WTC11 (cell line): ENCODE results near the gene CCDC77. TPM values are rescaled to one million over a fixed set of nuclear protein-coding genes. Genes with fewer than 3 reads are reported as not detected.

ENCODE experiments used
- ATAC-seq: fragments of 200-7000 bp; cut with Tn5 transposase; 2 replicates; pipeline ENCODE4 v1.10.0; 2021; ENCODE audit warnings: mild to moderate bottlenecking, moderate library complexity
- CTCF ChIA-PET: fragments of 300-600 bp; sonication (Branson Sonifier 250); formaldehyde crosslinking; loops from one replicate; lab custom pipeline; 2021; ENCODE audit warnings: antibody characterized with exemption; lab: Charles Lee
- POLR2A ChIA-PET: fragments of 350-600 bp; sonication (Branson Sonifier 250); formaldehyde crosslinking; loops from one replicate; lab custom pipeline; 2021; ENCODE audit warnings: antibody characterized with exemption; lab: Charles Lee
- DNase-seq: peaks from one replicate; pipeline ENCODE4 v3.0.0; 2021; ENCODE audit warnings: low spot score
- H3K27ac Mint-ChIP-seq: 2 replicates; pipeline ENCODE4 v1.8.0; 2021; ENCODE audit warnings: mixed read lengths
- H3K27me3 Mint-ChIP-seq: 2 replicates; pipeline ENCODE4 v1.8.0; 2021; ENCODE audit warnings: low read depth, mild to moderate bottlenecking, moderate library complexity, mixed read lengths
- H3K36me3 Mint-ChIP-seq: 2 replicates; pipeline ENCODE4 v1.8.0; 2021; ENCODE audit warnings: mixed read lengths
- H3K4me1 Mint-ChIP-seq: 2 replicates; pipeline ENCODE4 v1.8.0; 2022; ENCODE audit warnings: mixed read lengths
- H3K4me3 Mint-ChIP-seq: 2 replicates; pipeline ENCODE4 v1.8.0; 2021; ENCODE audit warnings: mild to moderate bottlenecking, moderate library complexity, mixed read lengths
- H3K9me3 Mint-ChIP-seq: 2 replicates; pipeline ENCODE4 v1.8.0; 2021; ENCODE audit warnings: mixed read lengths
- ATF1 ChIP-seq: sonication (generic); formaldehyde crosslinking; IDR thresholded peaks from 2 replicates; pipeline ENCODE4 v1.8.1; 2023; ENCODE audit warnings: mild to moderate bottlenecking, moderate library complexity, missing genetic modification reagents
- ETV6 ChIP-seq: sonication (generic); formaldehyde crosslinking; IDR thresholded peaks from 2 replicates; pipeline ENCODE4 v1.8.1; 2022; ENCODE audit warnings: mild to moderate bottlenecking, missing genetic modification reagents
- GRHL2 ChIP-seq: fragments of 250-450 bp; sonication (Bioruptor Pico); IDR thresholded peaks from 2 replicates; pipeline ENCODE4 v1.8.0; 2022; ENCODE audit warnings: mild to moderate bottlenecking, moderate library complexity; ENCODE audit not compliant: insufficient replicate concordance, severe bottlenecking
- PRRX2 ChIP-seq: fragments of 250-450 bp; sonication (Bioruptor Pico); IDR thresholded peaks from 2 replicates; pipeline ENCODE4 v1.8.0; 2021; ENCODE audit warnings: mild to moderate bottlenecking
- ZNF219 ChIP-seq: sonication (generic); formaldehyde crosslinking; IDR thresholded peaks from 2 replicates; pipeline ENCODE4 v1.8.0; 2023; ENCODE audit warnings: missing genetic modification reagents, mild to moderate bottlenecking, borderline replicate concordance
- ZNF263 ChIP-seq: sonication (generic); formaldehyde crosslinking; IDR thresholded peaks from 2 replicates; pipeline ENCODE4 v1.8.1; 2022; ENCODE audit warnings: low read depth, mild to moderate bottlenecking, moderate library complexity, missing genetic modification reagents
- ZNF396 ChIP-seq: fragments of 250-450 bp; sonication (Bioruptor Pico); IDR thresholded peaks from 2 replicates; pipeline ENCODE4 v1.8.0; 2021; ENCODE audit warnings: mild to moderate bottlenecking, moderate library complexity, borderline replicate concordance
- total RNA-seq: library from RNA; stranded (reverse); gene quantifications from 3 replicates; pipeline ENCODE4 v1.2.3, GENCODE V29; 2021
- TF ChIP-seq, protein P1 (sequence below): sonication (generic); formaldehyde crosslinking; IDR thresholded peaks from 2 replicates; pipeline ENCODE4 v1.8.1; 2023; ENCODE audit warnings: mild to moderate bottlenecking, missing genetic modification reagents
- TF ChIP-seq, protein P2 (sequence below): sonication (generic); formaldehyde crosslinking; IDR thresholded peaks from 2 replicates; pipeline ENCODE4 v1.8.1; 2022; ENCODE audit warnings: mild to moderate bottlenecking, missing genetic modification reagents, moderate library complexity, borderline replicate concordance
- TF ChIP-seq, protein P3 (sequence below): sonication (generic); formaldehyde crosslinking; IDR thresholded peaks from 2 replicates; pipeline ENCODE4 v1.8.0; 2022; ENCODE audit warnings: missing genetic modification reagents
- TF ChIP-seq, protein P4 (sequence below): sonication (generic); formaldehyde crosslinking; IDR thresholded peaks from 2 replicates; pipeline ENCODE4 v1.8.0; 2023; ENCODE audit warnings: mild to moderate bottlenecking, missing genetic modification reagents
- TF ChIP-seq, protein P5 (sequence below): fragments of 250-450 bp; sonication (Bioruptor Pico); IDR thresholded peaks from 2 replicates; pipeline ENCODE4 v1.9.0; 2021; ENCODE audit warnings: mild to moderate bottlenecking
- TF ChIP-seq, protein P6 (sequence below): sonication (generic); formaldehyde crosslinking; IDR thresholded peaks from 2 replicates; pipeline ENCODE4 v1.8.1; 2023; ENCODE audit warnings: mild to moderate bottlenecking, moderate library complexity, missing genetic modification reagents
- TF ChIP-seq, protein P7 (sequence below): sonication (generic); formaldehyde crosslinking; IDR thresholded peaks from 2 replicates; pipeline ENCODE4 v1.8.0; 2022; ENCODE audit warnings: mild to moderate bottlenecking, missing genetic modification reagents
- TF ChIP-seq, protein P8 (sequence below): sonication (generic); formaldehyde crosslinking; IDR thresholded peaks from 2 replicates; pipeline ENCODE4 v1.8.1; 2023; ENCODE audit warnings: mild to moderate bottlenecking, missing genetic modification reagents, moderate library complexity
- TF ChIP-seq, protein P9 (sequence below): fragments of 250-450 bp; sonication (Bioruptor Pico); IDR thresholded peaks from 2 replicates; pipeline ENCODE4 v2.1.2; 2022; ENCODE audit warnings: mild to moderate bottlenecking, moderate library complexity
- TF ChIP-seq, protein P10 (sequence below): sonication (generic); formaldehyde crosslinking; conservative IDR thresholded peaks from 2 replicates; pipeline ENCODE4 v1.8.1; 2023; ENCODE audit warnings: mild to moderate bottlenecking, low read depth, missing genetic modification reagents, moderate library complexity

The CCDC77 gene
- total RNA-seq, 1 experiment from 2014 or later, result 24.2 TPM

DNA sequence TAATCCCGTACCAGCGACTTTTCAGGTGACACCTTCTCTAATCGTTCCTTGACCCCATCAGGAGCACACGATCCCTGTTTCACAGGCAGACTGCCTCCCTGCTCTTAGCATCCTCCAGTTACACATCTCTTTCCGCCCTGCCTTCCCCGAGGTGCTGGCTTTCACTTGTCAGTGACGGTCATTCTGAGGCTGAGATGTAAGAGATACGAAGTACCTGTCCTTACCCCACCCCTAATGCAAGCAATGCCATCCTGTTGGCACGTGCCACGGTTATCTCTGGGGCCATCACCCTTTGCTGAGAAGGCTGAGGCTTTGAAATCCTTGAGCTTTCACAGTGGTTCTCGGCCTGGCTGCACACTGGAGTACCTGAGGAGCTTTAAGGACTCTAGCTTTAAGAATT lies 82.7 kb downstream of the CCDC77 start:
- no peaks in the 10 kb centered on the region for H3K4me1 Mint-ChIP-seq
- DNase-seq (no peak), ATAC-seq (no peak)
- H3K27ac Mint-ChIP-seq, result no peak overlapping the region
- H3K9me3 Mint-ChIP-seq, result peaks cover 18% of the 10 kb centered on the region
- peaks cover 10% of the 10 kb centered on the region; the same call in 1 of the 2 replicates for H3K36me3 Mint-ChIP-seq
- POLR2A ChIA-PET, result no interaction called here
- H3K4me3 Mint-ChIP-seq, result no peak overlapping the region
- H3K27me3 Mint-ChIP-seq, result no peaks in the 10 kb centered on the region
- CTCF ChIA-PET, result interaction anchor here (0.7 kb wide), 2 partner anchors 26 to 52 kb away, joined by 3 to 5 read pairs; no protein-coding TSS in a partner anchor
- TF ChIP-seq ZNF263 (CRISPR knock-in tag), result no peak
- TF ChIP-seq, protein P1, sequence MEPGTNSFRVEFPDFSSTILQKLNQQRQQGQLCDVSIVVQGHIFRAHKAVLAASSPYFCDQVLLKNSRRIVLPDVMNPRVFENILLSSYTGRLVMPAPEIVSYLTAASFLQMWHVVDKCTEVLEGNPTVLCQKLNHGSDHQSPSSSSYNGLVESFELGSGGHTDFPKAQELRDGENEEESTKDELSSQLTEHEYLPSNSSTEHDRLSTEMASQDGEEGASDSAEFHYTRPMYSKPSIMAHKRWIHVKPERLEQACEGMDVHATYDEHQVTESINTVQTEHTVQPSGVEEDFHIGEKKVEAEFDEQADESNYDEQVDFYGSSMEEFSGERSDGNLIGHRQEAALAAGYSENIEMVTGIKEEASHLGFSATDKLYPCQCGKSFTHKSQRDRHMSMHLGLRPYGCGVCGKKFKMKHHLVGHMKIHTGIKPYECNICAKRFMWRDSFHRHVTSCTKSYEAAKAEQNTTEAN (CRISPR knock-in tag), result no peak
- TF ChIP-seq, protein P2, sequence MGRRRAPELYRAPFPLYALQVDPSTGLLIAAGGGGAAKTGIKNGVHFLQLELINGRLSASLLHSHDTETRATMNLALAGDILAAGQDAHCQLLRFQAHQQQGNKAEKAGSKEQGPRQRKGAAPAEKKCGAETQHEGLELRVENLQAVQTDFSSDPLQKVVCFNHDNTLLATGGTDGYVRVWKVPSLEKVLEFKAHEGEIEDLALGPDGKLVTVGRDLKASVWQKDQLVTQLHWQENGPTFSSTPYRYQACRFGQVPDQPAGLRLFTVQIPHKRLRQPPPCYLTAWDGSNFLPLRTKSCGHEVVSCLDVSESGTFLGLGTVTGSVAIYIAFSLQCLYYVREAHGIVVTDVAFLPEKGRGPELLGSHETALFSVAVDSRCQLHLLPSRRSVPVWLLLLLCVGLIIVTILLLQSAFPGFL (CRISPR knock-in tag), result no peak
- TF ChIP-seq, protein P3, sequence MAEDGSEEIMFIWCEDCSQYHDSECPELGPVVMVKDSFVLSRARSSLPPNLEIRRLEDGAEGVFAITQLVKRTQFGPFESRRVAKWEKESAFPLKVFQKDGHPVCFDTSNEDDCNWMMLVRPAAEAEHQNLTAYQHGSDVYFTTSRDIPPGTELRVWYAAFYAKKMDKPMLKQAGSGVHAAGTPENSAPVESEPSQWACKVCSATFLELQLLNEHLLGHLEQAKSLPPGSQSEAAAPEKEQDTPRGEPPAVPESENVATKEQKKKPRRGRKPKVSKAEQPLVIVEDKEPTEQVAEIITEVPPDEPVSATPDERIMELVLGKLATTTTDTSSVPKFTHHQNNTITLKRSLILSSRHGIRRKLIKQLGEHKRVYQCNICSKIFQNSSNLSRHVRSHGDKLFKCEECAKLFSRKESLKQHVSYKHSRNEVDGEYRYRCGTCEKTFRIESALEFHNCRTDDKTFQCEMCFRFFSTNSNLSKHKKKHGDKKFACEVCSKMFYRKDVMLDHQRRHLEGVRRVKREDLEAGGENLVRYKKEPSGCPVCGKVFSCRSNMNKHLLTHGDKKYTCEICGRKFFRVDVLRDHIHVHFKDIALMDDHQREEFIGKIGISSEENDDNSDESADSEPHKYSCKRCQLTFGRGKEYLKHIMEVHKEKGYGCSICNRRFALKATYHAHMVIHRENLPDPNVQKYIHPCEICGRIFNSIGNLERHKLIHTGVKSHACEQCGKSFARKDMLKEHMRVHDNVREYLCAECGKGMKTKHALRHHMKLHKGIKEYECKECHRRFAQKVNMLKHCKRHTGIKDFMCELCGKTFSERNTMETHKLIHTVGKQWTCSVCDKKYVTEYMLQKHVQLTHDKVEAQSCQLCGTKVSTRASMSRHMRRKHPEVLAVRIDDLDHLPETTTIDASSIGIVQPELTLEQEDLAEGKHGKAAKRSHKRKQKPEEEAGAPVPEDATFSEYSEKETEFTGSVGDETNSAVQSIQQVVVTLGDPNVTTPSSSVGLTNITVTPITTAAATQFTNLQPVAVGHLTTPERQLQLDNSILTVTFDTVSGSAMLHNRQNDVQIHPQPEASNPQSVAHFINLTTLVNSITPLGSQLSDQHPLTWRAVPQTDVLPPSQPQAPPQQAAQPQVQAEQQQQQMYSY (CRISPR knock-in tag), result no peak
- TF ChIP-seq, protein P4, sequence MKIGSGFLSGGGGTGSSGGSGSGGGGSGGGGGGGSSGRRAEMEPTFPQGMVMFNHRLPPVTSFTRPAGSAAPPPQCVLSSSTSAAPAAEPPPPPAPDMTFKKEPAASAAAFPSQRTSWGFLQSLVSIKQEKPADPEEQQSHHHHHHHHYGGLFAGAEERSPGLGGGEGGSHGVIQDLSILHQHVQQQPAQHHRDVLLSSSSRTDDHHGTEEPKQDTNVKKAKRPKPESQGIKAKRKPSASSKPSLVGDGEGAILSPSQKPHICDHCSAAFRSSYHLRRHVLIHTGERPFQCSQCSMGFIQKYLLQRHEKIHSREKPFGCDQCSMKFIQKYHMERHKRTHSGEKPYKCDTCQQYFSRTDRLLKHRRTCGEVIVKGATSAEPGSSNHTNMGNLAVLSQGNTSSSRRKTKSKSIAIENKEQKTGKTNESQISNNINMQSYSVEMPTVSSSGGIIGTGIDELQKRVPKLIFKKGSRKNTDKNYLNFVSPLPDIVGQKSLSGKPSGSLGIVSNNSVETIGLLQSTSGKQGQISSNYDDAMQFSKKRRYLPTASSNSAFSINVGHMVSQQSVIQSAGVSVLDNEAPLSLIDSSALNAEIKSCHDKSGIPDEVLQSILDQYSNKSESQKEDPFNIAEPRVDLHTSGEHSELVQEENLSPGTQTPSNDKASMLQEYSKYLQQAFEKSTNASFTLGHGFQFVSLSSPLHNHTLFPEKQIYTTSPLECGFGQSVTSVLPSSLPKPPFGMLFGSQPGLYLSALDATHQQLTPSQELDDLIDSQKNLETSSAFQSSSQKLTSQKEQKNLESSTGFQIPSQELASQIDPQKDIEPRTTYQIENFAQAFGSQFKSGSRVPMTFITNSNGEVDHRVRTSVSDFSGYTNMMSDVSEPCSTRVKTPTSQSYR (CRISPR knock-in tag), result no peak
- TF ChIP-seq GRHL2 (CRISPR knock-in tag), result no peak
- TF ChIP-seq, protein P5, sequence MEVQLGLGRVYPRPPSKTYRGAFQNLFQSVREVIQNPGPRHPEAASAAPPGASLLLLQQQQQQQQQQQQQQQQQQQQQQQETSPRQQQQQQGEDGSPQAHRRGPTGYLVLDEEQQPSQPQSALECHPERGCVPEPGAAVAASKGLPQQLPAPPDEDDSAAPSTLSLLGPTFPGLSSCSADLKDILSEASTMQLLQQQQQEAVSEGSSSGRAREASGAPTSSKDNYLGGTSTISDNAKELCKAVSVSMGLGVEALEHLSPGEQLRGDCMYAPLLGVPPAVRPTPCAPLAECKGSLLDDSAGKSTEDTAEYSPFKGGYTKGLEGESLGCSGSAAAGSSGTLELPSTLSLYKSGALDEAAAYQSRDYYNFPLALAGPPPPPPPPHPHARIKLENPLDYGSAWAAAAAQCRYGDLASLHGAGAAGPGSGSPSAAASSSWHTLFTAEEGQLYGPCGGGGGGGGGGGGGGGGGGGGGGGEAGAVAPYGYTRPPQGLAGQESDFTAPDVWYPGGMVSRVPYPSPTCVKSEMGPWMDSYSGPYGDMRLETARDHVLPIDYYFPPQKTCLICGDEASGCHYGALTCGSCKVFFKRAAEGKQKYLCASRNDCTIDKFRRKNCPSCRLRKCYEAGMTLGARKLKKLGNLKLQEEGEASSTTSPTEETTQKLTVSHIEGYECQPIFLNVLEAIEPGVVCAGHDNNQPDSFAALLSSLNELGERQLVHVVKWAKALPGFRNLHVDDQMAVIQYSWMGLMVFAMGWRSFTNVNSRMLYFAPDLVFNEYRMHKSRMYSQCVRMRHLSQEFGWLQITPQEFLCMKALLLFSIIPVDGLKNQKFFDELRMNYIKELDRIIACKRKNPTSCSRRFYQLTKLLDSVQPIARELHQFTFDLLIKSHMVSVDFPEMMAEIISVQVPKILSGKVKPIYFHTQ (CRISPR knock-in tag), result no peak
- TF ChIP-seq ETV6 (CRISPR knock-in tag), result no peak
- TF ChIP-seq, protein P6, sequence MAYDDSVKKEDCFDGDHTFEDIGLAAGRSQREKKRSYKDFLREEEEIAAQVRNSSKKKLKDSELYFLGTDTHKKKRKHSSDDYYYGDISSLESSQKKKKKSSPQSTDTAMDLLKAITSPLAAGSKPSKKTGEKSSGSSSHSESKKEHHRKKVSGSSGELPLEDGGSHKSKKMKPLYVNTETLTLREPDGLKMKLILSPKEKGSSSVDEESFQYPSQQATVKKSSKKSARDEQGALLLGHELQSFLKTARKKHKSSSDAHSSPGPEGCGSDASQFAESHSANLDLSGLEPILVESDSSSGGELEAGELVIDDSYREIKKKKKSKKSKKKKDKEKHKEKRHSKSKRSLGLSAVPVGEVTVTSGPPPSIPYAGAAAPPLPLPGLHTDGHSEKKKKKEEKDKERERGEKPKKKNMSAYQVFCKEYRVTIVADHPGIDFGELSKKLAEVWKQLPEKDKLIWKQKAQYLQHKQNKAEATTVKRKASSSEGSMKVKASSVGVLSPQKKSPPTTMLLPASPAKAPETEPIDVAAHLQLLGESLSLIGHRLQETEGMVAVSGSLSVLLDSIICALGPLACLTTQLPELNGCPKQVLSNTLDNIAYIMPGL, result no peak
- TF ChIP-seq, protein P7, sequence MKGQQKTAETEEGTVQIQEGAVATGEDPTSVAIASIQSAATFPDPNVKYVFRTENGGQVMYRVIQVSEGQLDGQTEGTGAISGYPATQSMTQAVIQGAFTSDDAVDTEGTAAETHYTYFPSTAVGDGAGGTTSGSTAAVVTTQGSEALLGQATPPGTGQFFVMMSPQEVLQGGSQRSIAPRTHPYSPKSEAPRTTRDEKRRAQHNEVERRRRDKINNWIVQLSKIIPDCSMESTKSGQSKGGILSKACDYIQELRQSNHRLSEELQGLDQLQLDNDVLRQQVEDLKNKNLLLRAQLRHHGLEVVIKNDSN (CRISPR knock-in tag), result no peak
- TF ChIP-seq, protein P8, sequence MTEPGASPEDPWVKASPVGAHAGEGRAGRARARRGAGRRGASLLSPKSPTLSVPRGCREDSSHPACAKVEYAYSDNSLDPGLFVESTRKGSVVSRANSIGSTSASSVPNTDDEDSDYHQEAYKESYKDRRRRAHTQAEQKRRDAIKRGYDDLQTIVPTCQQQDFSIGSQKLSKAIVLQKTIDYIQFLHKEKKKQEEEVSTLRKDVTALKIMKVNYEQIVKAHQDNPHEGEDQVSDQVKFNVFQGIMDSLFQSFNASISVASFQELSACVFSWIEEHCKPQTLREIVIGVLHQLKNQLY, result no peak
- TF ChIP-seq PRRX2, result no peak
- TF ChIP-seq, protein P9, sequence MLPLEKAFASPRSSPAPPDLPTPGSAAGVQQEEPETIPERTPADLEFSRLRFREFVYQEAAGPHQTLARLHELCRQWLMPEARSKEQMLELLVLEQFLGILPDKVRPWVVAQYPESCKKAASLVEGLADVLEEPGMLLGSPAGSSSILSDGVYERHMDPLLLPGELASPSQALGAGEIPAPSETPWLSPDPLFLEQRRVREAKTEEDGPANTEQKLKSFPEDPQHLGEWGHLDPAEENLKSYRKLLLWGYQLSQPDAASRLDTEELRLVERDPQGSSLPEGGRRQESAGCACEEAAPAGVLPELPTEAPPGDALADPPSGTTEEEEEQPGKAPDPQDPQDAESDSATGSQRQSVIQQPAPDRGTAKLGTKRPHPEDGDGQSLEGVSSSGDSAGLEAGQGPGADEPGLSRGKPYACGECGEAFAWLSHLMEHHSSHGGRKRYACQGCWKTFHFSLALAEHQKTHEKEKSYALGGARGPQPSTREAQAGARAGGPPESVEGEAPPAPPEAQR (CRISPR knock-in tag), result no peak
- TF ChIP-seq, protein P10, sequence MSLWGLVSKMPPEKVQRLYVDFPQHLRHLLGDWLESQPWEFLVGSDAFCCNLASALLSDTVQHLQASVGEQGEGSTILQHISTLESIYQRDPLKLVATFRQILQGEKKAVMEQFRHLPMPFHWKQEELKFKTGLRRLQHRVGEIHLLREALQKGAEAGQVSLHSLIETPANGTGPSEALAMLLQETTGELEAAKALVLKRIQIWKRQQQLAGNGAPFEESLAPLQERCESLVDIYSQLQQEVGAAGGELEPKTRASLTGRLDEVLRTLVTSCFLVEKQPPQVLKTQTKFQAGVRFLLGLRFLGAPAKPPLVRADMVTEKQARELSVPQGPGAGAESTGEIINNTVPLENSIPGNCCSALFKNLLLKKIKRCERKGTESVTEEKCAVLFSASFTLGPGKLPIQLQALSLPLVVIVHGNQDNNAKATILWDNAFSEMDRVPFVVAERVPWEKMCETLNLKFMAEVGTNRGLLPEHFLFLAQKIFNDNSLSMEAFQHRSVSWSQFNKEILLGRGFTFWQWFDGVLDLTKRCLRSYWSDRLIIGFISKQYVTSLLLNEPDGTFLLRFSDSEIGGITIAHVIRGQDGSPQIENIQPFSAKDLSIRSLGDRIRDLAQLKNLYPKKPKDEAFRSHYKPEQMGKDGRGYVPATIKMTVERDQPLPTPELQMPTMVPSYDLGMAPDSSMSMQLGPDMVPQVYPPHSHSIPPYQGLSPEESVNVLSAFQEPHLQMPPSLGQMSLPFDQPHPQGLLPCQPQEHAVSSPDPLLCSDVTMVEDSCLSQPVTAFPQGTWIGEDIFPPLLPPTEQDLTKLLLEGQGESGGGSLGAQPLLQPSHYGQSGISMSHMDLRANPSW (CRISPR knock-in tag), result no peak
- no peak for TF ChIP-seq ZNF219 (CRISPR knock-in tag)
- no peak for TF ChIP-seq ZNF396 (CRISPR knock-in tag)
- no peak for TF ChIP-seq ATF1 (CRISPR knock-in tag)
